Measurements from ENCODE around the gene ARHGAP29.

DNA sequence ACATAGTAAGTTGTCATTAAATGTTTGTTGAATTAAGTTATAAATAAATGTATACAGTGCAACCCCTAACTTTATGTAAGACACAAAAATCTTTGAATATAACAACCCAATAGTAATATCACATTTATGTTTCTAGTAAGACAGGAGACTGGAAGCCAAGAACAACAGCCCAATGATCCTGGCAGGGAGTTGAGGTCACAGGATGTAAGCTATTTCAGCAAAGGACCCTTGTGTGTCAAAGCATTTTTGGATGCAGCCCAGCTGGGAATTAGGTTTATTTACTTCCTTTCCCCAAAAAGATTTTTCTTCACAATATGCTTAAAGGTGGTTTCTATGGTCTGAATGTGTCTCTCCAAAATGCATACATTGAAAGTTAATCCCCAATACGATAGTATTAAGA, 82.4 kb downstream of the ARHGAP29 start:
- no peak for TF ChIP-seq EP300 (IDR thresholded peaks at IDR 0.05; ENCODE audit: low read depth)
- TF ChIP-seq, protein P1, sequence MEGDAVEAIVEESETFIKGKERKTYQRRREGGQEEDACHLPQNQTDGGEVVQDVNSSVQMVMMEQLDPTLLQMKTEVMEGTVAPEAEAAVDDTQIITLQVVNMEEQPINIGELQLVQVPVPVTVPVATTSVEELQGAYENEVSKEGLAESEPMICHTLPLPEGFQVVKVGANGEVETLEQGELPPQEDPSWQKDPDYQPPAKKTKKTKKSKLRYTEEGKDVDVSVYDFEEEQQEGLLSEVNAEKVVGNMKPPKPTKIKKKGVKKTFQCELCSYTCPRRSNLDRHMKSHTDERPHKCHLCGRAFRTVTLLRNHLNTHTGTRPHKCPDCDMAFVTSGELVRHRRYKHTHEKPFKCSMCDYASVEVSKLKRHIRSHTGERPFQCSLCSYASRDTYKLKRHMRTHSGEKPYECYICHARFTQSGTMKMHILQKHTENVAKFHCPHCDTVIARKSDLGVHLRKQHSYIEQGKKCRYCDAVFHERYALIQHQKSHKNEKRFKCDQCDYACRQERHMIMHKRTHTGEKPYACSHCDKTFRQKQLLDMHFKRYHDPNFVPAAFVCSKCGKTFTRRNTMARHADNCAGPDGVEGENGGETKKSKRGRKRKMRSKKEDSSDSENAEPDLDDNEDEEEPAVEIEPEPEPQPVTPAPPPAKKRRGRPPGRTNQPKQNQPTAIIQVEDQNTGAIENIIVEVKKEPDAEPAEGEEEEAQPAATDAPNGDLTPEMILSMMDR (IDR thresholded peaks at IDR 0.05), result no peak
- TF ChIP-seq POLR2A (IDR thresholded peaks at IDR 0.05), result no peak
